Smooth muscle cell (in vitro differentiated cells): Measurements from ENCODE around the gene SEMA5A. TPM values are rescaled to one million over a fixed set of nuclear protein-coding genes. Genes with fewer than 3 reads are reported as not detected.

ENCODE experiments used
- DNase-seq: peaks from one replicate; lab custom pipeline; 2025; ENCODE audit not compliant: unreplicated experiment; lab: John Stamatoyannopoulos, UW
- H2AFZ ChIP-seq: fragments of 200-600 bp; sonication (generic); 2 replicates; pipeline ENCODE4 v1.6.0; 2016; ENCODE audit warnings: antibody characterized with exemption, low read depth, mild to moderate bottlenecking
- H3F3A ChIP-seq: fragments of 200-600 bp; sonication (generic); 2 replicates; pipeline ENCODE4 v1.6.0; 2017; ENCODE audit warnings: antibody characterized with exemption, low read depth
- H3K27ac ChIP-seq: fragments of 200-600 bp; sonication (generic); 2 replicates; pipeline ENCODE4 v1.5.1; 2016; ENCODE audit warnings: low read depth, mild to moderate bottlenecking
- H3K27me3 ChIP-seq: fragments of 200-600 bp; sonication (generic); 2 replicates; pipeline ENCODE4 v1.6.1; 2016; ENCODE audit warnings: low read depth, mild to moderate bottlenecking
- H3K36me3 ChIP-seq: fragments of 200-600 bp; sonication (generic); 2 replicates; pipeline ENCODE4 v1.5.1; 2016; ENCODE audit warnings: low read depth
- H3K4me1 ChIP-seq: fragments of 200-600 bp; sonication (generic); 2 replicates; pipeline ENCODE4 v1.5.1; 2016; ENCODE audit warnings: low read depth
- H3K4me2 ChIP-seq: fragments of 200-600 bp; sonication (generic); 2 replicates; pipeline ENCODE4 v1.6.0; 2016; ENCODE audit warnings: mild to moderate bottlenecking
- H3K4me3 ChIP-seq: fragments of 200-600 bp; sonication (generic); 2 replicates; pipeline ENCODE4 v1.5.1; 2016; ENCODE audit warnings: mild to moderate bottlenecking
- H3K79me2 ChIP-seq: fragments of 200-600 bp; sonication (generic); 2 replicates; pipeline ENCODE4 v1.6.0; 2016; ENCODE audit warnings: low read depth, mild to moderate bottlenecking
- H3K9ac ChIP-seq: fragments of 200-600 bp; sonication (generic); 2 replicates; pipeline ENCODE4 v1.6.0; 2016; ENCODE audit warnings: low read depth
- H3K9me3 ChIP-seq: fragments of 200-600 bp; sonication (generic); replicated peaks from 2 replicates; pipeline ENCODE4 v1.5.1; 2016; ENCODE audit warnings: low read depth
- H4K20me1 ChIP-seq: fragments of 200-600 bp; sonication (generic); 2 replicates; pipeline ENCODE4 v1.6.0; 2016; ENCODE audit warnings: low read depth
- WGBS: methylation state at CpG from one replicate; pipeline ENCODE4 v1.1.7; 2016; ENCODE audit warnings: low lambda C conversion rate; 5-methylcytosine and 5-hydroxymethylcytosine counted together
- polyA plus RNA-seq: library from polyadenylated mRNA; unstranded; fragments of >200 nt; fragmentation: Nextera tagmentation; extraction: Ambion mirVana; gene quantifications from 2 replicates; pipeline ENCODE4 v1.2.1, GENCODE V29; 2016
- total RNA-seq: library from RNA; depleted of rRNA; stranded (reverse); fragments of >200 nt; gene quantifications from 2 replicates; pipeline ENCODE4 v1.2.3, GENCODE V29; 2014
- TF ChIP-seq, protein P1 (sequence below): fragments of 200-600 bp; sonication (generic); IDR thresholded peaks from 2 replicates; pipeline ENCODE4 v1.5.1; 2017; ENCODE audit warnings: borderline replicate concordance, mild to moderate bottlenecking, antibody characterized with exemption; ENCODE audit not compliant: insufficient read depth, poor library complexity, severe bottlenecking

SEMA5A gene
- total and polyA plus RNA-seq, 2 experiments from 2014 or later: 21.6 to 65.1 TPM

DNA sequence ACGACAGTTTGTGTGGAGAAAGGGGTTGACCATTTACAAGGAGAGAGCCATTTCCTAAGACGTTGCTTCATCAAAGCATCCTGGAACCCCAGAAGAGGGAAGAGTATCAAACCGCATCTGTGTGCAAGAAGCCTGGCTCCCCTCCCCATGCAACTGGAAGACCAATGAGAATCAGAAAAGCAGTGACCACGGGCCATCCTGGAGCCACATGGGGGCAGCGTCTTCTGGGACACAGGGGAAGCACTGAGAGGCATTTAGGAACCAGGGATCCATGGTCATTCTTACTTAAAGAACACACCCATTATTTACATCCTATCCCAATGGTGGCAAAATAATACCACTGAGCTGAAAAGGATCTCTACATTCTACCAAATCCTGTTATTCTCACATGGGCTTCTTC lies 29.3 kb downstream of the SEMA5A start:
- no peaks in the 10 kb centered on the region for H3K36me3 ChIP-seq
- no peak overlapping the region for H3K4me2 ChIP-seq
- H3K9ac ChIP-seq: no peak overlapping the region
- peaks cover 6% of the 10 kb centered on the region for H3F3A ChIP-seq
- no peak overlapping the region for H3K4me3 ChIP-seq
- no peaks in the 10 kb centered on the region for H3K9me3 ChIP-seq
- no peak overlapping the region for H2AFZ ChIP-seq
- H3K79me2 ChIP-seq: peaks cover 61% of the 10 kb centered on the region
- WGBS: 83% methylated on average over 5 of the region's 5 CpGs
- peaks cover 69% of the 10 kb centered on the region for H4K20me1 ChIP-seq
- DNase-seq: no peak
- TF ChIP-seq, protein P1, sequence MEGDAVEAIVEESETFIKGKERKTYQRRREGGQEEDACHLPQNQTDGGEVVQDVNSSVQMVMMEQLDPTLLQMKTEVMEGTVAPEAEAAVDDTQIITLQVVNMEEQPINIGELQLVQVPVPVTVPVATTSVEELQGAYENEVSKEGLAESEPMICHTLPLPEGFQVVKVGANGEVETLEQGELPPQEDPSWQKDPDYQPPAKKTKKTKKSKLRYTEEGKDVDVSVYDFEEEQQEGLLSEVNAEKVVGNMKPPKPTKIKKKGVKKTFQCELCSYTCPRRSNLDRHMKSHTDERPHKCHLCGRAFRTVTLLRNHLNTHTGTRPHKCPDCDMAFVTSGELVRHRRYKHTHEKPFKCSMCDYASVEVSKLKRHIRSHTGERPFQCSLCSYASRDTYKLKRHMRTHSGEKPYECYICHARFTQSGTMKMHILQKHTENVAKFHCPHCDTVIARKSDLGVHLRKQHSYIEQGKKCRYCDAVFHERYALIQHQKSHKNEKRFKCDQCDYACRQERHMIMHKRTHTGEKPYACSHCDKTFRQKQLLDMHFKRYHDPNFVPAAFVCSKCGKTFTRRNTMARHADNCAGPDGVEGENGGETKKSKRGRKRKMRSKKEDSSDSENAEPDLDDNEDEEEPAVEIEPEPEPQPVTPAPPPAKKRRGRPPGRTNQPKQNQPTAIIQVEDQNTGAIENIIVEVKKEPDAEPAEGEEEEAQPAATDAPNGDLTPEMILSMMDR: no peak
- H3K27me3 ChIP-seq: no peaks in the 10 kb centered on the region
- H3K4me1 ChIP-seq: peaks cover 3% of the 10 kb centered on the region
- H3K27ac ChIP-seq: no peak overlapping the region

DNA sequence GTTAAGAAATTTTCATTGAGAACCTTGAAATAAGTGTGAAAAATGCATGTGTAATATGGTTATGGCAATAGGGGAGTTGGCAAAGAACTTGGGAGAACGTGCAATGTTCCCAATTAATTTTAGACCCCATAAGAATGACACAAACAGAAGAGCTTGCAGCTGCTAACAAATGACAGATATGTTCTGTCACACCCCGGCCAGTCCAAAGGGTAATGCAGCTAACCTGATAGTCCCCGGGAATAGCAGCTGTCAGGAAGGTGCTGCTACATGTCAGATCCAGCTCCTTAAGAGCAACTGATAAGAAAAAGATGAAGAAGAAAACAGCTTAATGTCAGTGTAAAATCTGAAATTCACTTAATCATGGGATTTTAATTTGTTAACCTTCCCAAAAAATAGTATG lies 30.4 kb downstream of the SEMA5A start:
- Histone ChIP-seq H3K36me3 (no peaks in the 10 kb centered on the region), H3K27me3 (no peaks in the 10 kb centered on the region), H2AFZ (no peak overlapping the region), H3F3A (peaks cover 6% of the 10 kb centered on the region), H3K4me3 (no peak overlapping the region), H3K4me1 (peaks cover 3% of the 10 kb centered on the region), H3K9ac (no peak overlapping the region), H3K79me2 (peaks cover 73% of the 10 kb centered on the region), H3K27ac (no peak overlapping the region), H3K9me3 (no peaks in the 10 kb centered on the region), H3K4me2 (no peak overlapping the region), H4K20me1 (peaks cover 65% of the 10 kb centered on the region)
- no peak for DNase-seq
- TF ChIP-seq, protein P1: no peak
- WGBS: 58% methylated on average over 3 of the region's 3 CpGs

DNA sequence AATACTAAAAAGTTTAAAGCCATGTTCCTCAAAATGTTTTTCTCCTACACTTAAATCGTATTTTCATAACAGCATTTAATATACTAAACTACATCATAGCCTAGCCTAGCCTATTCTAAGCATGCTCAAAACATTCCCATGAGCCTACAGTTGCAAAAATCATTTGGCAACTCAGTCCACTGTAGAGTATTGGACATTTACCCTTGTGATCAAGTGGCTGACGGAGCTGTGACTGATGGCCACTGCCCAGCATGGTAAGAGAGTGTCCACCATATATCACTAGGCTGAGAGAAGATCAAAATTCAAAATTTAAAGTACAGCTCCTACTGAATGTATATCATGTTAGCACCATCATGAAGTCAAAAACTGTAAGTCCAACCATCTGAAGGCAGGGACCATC lies 30.9 kb downstream of the SEMA5A start:
- Histone ChIP-seq H4K20me1 (peaks cover 61% of the 10 kb centered on the region), H3K4me2 (no peak overlapping the region), H3K9ac (no peak overlapping the region), H3K36me3 (no peaks in the 10 kb centered on the region), H2AFZ (no peak overlapping the region), H3F3A (peaks cover 6% of the 10 kb centered on the region), H3K27me3 (no peaks in the 10 kb centered on the region), H3K4me1 (peaks cover 3% of the 10 kb centered on the region), H3K79me2 (peaks cover 74% of the 10 kb centered on the region), H3K9me3 (no peaks in the 10 kb centered on the region), H3K27ac (no peak overlapping the region), H3K4me3 (no peak overlapping the region)
- WGBS: 97% methylated on average over 2 of the region's 2 CpGs
- TF ChIP-seq, protein P1: no peak
- no peak for DNase-seq

DNA sequence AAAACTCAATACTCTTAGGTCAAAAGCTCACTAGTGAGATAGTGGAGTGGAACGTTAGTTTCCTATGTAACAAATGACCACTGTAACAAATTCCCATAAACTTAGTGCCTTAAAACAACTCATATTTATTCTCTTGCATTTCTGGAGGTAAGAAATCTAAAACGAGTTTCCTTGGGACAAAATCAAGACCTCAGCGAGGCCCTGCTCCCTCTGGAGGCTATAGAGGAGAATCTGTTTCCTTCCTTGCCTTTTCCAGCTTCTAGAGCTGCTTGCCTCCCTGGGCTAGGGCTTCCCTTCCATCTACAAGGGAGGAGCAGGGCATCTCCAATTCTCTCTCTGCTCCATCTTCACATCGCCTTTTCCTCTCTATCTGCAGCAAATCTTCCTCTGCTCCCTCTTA lies 32.0 kb downstream of the SEMA5A start:
- TF ChIP-seq, protein P1: peak; percentile 43
- Histone ChIP-seq H3K4me2 (peak overlapping the region; percentile 2), H3K4me3 (no peak overlapping the region), H3K79me2 (peaks cover 69% of the 10 kb centered on the region), H2AFZ (no peak overlapping the region), H4K20me1 (peaks cover 52% of the 10 kb centered on the region), H3K27me3 (no peaks in the 10 kb centered on the region), H3K27ac (peak overlapping the region; percentile 39), H3K9ac (no peak overlapping the region), H3F3A (peaks cover 7% of the 10 kb centered on the region), H3K4me1 (peaks cover 3% of the 10 kb centered on the region), H3K9me3 (no peaks in the 10 kb centered on the region), H3K36me3 (no peaks in the 10 kb centered on the region)
- DNase-seq: no peak
- WGBS: 50% methylated on average over 4 of the region's 4 CpGs
